ENCODE data around the gene OLIG1.

The OLIG1 gene

GRCh38 chr21:33067043-33067442, 2.9 kb upstream of the OLIG1 start:
- no peak for TF ChIP-seq CTCF (IDR thresholded peaks at IDR 0.05; ENCODE audit: insufficient read depth, low read length)
- no peak for TF ChIP-seq REST (IDR thresholded peaks at IDR 0.05; ENCODE audit: insufficient replicate concordance, low read depth)
- no peak for TF ChIP-seq GABPA (IDR thresholded peaks at IDR 0.05; ENCODE audit: low read depth)
- H3K4me3 ChIP-seq (replicated peaks; ENCODE audit: insufficient read depth, low read length) = no peak overlapping the region
- peak overlapping the region; percentile 71 for H3K27ac ChIP-seq (replicated peaks)
- no peaks in the 10 kb centered on the region for H3K27me3 ChIP-seq (ENCODE audit: insufficient read depth, poor library complexity, severe bottlenecking)
- no peak for DNase-seq (ENCODE audit: low read depth in 1 of 2, low spot score in 1 of 2)

- Histone ChIP-seq H3K27me3 (ENCODE audit: insufficient read depth, poor library complexity, severe bottlenecking) (no peaks in the 10 kb centered on the region), H3K4me3 (replicated peaks; ENCODE audit: insufficient read depth, low read length) (no peak overlapping the region), H3K27ac (replicated peaks) (peak overlapping the region; percentile 71)
- peak; percentile 89 to 97 for DNase-seq (ENCODE audit: low read depth in 1 of 2, low spot score in 1 of 2)
- TF ChIP-seq SPI1 (IDR thresholded peaks at IDR 0.05; ENCODE audit: borderline replicate concordance, low read depth) (peak; percentile 99), POLR2AphosphoS5 (IDR thresholded peaks at IDR 0.05; ENCODE audit: low read depth) (peak; percentile 92), REST (IDR thresholded peaks at IDR 0.05; ENCODE audit: insufficient replicate concordance, low read depth) (no peak), CTCF (IDR thresholded peaks at IDR 0.05; ENCODE audit: insufficient read depth, low read length) (no peak), GABPA (IDR thresholded peaks at IDR 0.05; ENCODE audit: low read depth) (0 out of 2 replicates have a peak, but pooled peaks have one; percentile 12)
Measured at GRCh38 chr21:33067457-33067856, 2.5 kb upstream of the OLIG1 start.

GRCh38 chr21:33069243-33069642, 698 bp upstream of the OLIG1 start:
- peak overlapping the region; percentile 76 for H3K27ac ChIP-seq (replicated peaks)
- no peak for DNase-seq (ENCODE audit: low read depth in 1 of 2, low spot score in 1 of 2)
- H3K27me3 ChIP-seq (ENCODE audit: insufficient read depth, poor library complexity, severe bottlenecking) = no peaks in the 10 kb centered on the region
- no peak for TF ChIP-seq GABPA (IDR thresholded peaks at IDR 0.05; ENCODE audit: low read depth)
- no peak for TF ChIP-seq REST (IDR thresholded peaks at IDR 0.05; ENCODE audit: insufficient replicate concordance, low read depth)
- TF ChIP-seq SPI1 (IDR thresholded peaks at IDR 0.05; ENCODE audit: borderline replicate concordance, low read depth) = no peak
- H3K4me3 ChIP-seq (replicated peaks; ENCODE audit: insufficient read depth, low read length) = no peak overlapping the region

GRCh38 chr21:33069645-33069993, 322 bp upstream of the OLIG1 start:
- DNase-seq (ENCODE audit: low read depth in 1 of 2, low spot score in 1 of 2) = no peak
- peak overlapping the region; percentile 76 for H3K27ac ChIP-seq (replicated peaks)
- peak overlapping the region; percentile 64 for H3K4me3 ChIP-seq (replicated peaks; ENCODE audit: insufficient read depth, low read length)
- H3K27me3 ChIP-seq (ENCODE audit: insufficient read depth, poor library complexity, severe bottlenecking) = no peaks in the 10 kb centered on the region
- TF ChIP-seq REST (IDR thresholded peaks at IDR 0.05; ENCODE audit: insufficient replicate concordance, low read depth) (no peak), POLR2AphosphoS5 (IDR thresholded peaks at IDR 0.05; ENCODE audit: low read depth) (no peak), SPI1 (IDR thresholded peaks at IDR 0.05; ENCODE audit: borderline replicate concordance, low read depth) (no peak), GABPA (IDR thresholded peaks at IDR 0.05; ENCODE audit: low read depth) (no peak), CTCF (IDR thresholded peaks at IDR 0.05; ENCODE audit: insufficient read depth, low read length) (no peak)
